ENCODE data around the gene ARSA.

GRCh38 chr22:50641696-50642607 lies 14.0 kb upstream of the ARSA start:
- TF ChIP-seq CTCF (optimal IDR thresholded peaks at IDR 0.05 in 1 of 3, IDR thresholded peaks at IDR 0.05 in 1 of 3, conservative IDR thresholded peaks at IDR 0.05 in 1 of 3; ENCODE audit: extremely low read depth in 1 of 3, insufficient read depth in 2 of 3, low read length in 3 of 3) (peak in 2 of 3 experiments; percentile 18 to 27), EZH2 (IDR thresholded peaks at IDR 0.05; ENCODE audit: low read length) (no peak)

Measured in keratinocyte (primary cell).